GM19452 (cell line): ENCODE data around the gene EEF2K.
"Not testable (repeated sequence)": the region's sequence is repeated elsewhere in the genome, so short reads cannot be mapped to it uniquely, and the experiment has no call there.

Source experiments
- ATAC-seq: cut with Tn5 transposase; IDR thresholded peaks from one replicate; pipeline ENCODE4 v1.9.1; 2021; ENCODE audit not compliant: unreplicated experiment

EEF2K gene

GRCh38 chr16:22189473-22190080 is 16.5 kb upstream of the EEF2K start:
- ATAC-seq: no peak

- ATAC-seq: peak; percentile 57
Observed at GRCh38 chr16:22190081-22190775, 15.8 kb upstream of the EEF2K start.

GRCh38 chr16:22190776-22191531 is 15.1 kb upstream of the EEF2K start:
- peak; percentile 40 for ATAC-seq

- ATAC-seq: no peak
Observed at GRCh38 chr16:22191532-22192260, 14.4 kb upstream of the EEF2K start.

GRCh38 chr16:22192261-22193062 is 13.6 kb upstream of the EEF2K start:
- ATAC-seq: no peak

GRCh38 chr16:22193063-22193411 is 13.0 kb upstream of the EEF2K start:
- ATAC-seq: no peak

- ATAC-seq: no peak
Observed at GRCh38 chr16:22194707-22195444, 11.2 kb upstream of the EEF2K start.

- ATAC-seq: no peak
Observed at GRCh38 chr16:22195445-22195694, 10.7 kb upstream of the EEF2K start.

- ATAC-seq: peak; percentile 27
Observed at GRCh38 chr16:22195695-22196558, 10.2 kb upstream of the EEF2K start.

GRCh38 chr16:22196559-22197168 is 9.4 kb upstream of the EEF2K start:
- ATAC-seq: not testable (repeated sequence)

- ATAC-seq: no peak
Observed at GRCh38 chr16:22198547-22199293, 7.4 kb upstream of the EEF2K start.

GRCh38 chr16:22202261-22202637 is 3.8 kb upstream of the EEF2K start:
- ATAC-seq: no peak

GRCh38 chr16:22203091-22203490 is 3.0 kb upstream of the EEF2K start:
- ATAC-seq: no peak

GRCh38 chr16:22204091-22204655 is 1.9 kb upstream of the EEF2K start:
- ATAC-seq: no peak

- ATAC-seq: no peak
Observed at GRCh38 chr16:22205577-22206012, 483 bp upstream of the EEF2K start.

GRCh38 chr16:22206842-22207714 is 1.0 kb downstream of the EEF2K start:
- ATAC-seq: peak; percentile 47
